Measurements from ENCODE around the gene CLTB. TPM values are rescaled to one million over a fixed set of nuclear protein-coding genes. Genes with fewer than 3 reads are reported as not detected.

Gene CLTB
- total and polyA plus RNA-seq, 2 of the 8 experiments (the other 6 are each of a cell fraction or from before 2014, with no cell fraction given), result 25.9 to 34.9 TPM

DNA sequence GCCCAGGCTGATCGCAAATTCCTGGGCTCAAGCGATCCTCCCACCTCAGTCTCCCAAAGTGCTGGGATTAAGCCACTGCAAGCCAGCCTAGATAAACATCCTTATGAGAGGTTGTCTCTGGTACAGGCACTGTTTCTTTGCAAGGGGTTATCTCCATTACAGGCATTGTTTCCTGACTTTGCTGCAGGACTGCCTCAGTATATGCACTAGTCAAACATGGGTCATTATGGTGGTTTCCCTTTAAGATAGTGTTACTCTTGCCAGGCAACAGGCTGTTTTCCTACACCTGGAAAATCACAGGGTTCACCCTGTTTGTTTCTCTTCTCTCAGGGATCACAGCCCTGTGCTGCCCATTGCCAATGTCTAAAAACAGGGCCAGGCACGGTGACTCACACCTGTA lies 7.8 kb upstream of the CLTB start:
- H3K27me3 ChIP-seq (replicated peaks in 1 of 4; ENCODE audit: control insufficient read depth in 3 of 4, extremely low read depth in 1 of 4, insufficient read depth in 3 of 4, low read length in 3 of 4), result no peaks in the 10 kb centered on the region
- no peaks in the 10 kb centered on the region for H3K79me2 ChIP-seq (ENCODE audit: control insufficient read depth in 1 of 2, insufficient read depth in 2 of 2, low read length in 2 of 2)
- H3K9me3 ChIP-seq (ENCODE audit: insufficient read depth in 2 of 2, low read depth in 1 of 2, low read length in 1 of 2), result peaks cover 17 to 20% of the 10 kb centered on the region in 2 experiments; a peak in 3 of 4 replicates
- no peak overlapping the region for H3K4me3 ChIP-seq (ENCODE audit: extremely low read depth in 1 of 4, insufficient read depth in 2 of 4, low read depth in 3 of 4, low read length in 4 of 4)
- TF ChIP-seq TCF12 (IDR thresholded peaks at IDR 0.05; ENCODE audit: low read depth, low read length) (no peak), CBX8 (IDR thresholded peaks at IDR 0.05; ENCODE audit: borderline replicate concordance, low read depth, low read length) (no peak), BCL11A (IDR thresholded peaks at IDR 0.05; ENCODE audit: low read depth in 2 of 2, low read length in 2 of 2) (no peak), MAFK (IDR thresholded peaks at IDR 0.05; ENCODE audit: low read depth, low read length) (no peak), HDAC6 (IDR thresholded peaks at IDR 0.05; ENCODE audit: low read depth, low read length) (no peak), TEAD4 (IDR thresholded peaks at IDR 0.05; ENCODE audit: low read depth, low read length) (no peak), JUND (IDR thresholded peaks at IDR 0.05; ENCODE audit: low read length) (no peak), CEBPB (IDR thresholded peaks at IDR 0.05; ENCODE audit: low read depth, low read length) (no peak)
- TF ChIP-seq, protein P1, sequence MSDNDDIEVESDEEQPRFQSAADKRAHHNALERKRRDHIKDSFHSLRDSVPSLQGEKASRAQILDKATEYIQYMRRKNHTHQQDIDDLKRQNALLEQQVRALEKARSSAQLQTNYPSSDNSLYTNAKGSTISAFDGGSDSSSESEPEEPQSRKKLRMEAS (IDR thresholded peaks at IDR 0.05), result no peak
- H3K79me1 ChIP-seq (ENCODE audit: low read depth, low read length), result no peaks in the 10 kb centered on the region
- H3K4ac ChIP-seq (replicated peaks; ENCODE audit: insufficient read length, low read depth, low read length), result no peak overlapping the region
- H3K14ac ChIP-seq (ENCODE audit: insufficient read length), result no peak overlapping the region
- WGBS, 2 experiments (ENCODE audit: extremely low coverage in 1 of 2, insufficient coverage in 1 of 2, insufficient read length in 1 of 2, insufficient replicate concordance in 2 of 2, low coverage in 1 of 2, low lambda C conversion rate in 2 of 2, missing lambda C conversion rate in 1 of 2), result 80% methylated on average over 3 of the region's 3 CpGs; no CpG with 5 or more reads in 1 of the 2 experiments
- ChIA-PET CTCF (ENCODE audit: partially characterized antibody) (no interaction called here), POLR2A (ENCODE audit: partially characterized antibody) (no interaction called here)
- no peak overlapping the region for H2BK20ac ChIP-seq (ENCODE audit: low read length)
- no peak overlapping the region for H2AFZ ChIP-seq (ENCODE audit: low read length)
- no peak overlapping the region for H3K9ac ChIP-seq (replicated peaks in 1 of 4; ENCODE audit: extremely low read depth in 1 of 4, low read depth in 3 of 4, low read length in 3 of 4)
- no peak overlapping the region for H2BK5ac ChIP-seq (ENCODE audit: low read depth, low read length)
- no peak overlapping the region for H4K5ac ChIP-seq (ENCODE audit: insufficient read length, low read depth, low read length)
- H2BK120ac ChIP-seq (replicated peaks; ENCODE audit: low read depth, low read length), result no peak overlapping the region
- H4K91ac ChIP-seq (replicated peaks; ENCODE audit: insufficient read length, low read length), result no peak overlapping the region
- no peak overlapping the region for H3K23ac ChIP-seq (ENCODE audit: insufficient read length)
- H4K8ac ChIP-seq (ENCODE audit: extremely low read depth, insufficient read depth, low read length), result no peak overlapping the region
- no peak overlapping the region for H2BK12ac ChIP-seq (ENCODE audit: low read depth, low read length)
- H3K27ac ChIP-seq (ENCODE audit: low read depth, low read length), result no peak overlapping the region
- H3K18ac ChIP-seq (ENCODE audit: extremely low read depth, low read length), result no peak overlapping the region
- no peak overlapping the region for H2AK5ac ChIP-seq (ENCODE audit: low read depth, low read length)
- no peaks in the 10 kb centered on the region for H4K20me1 ChIP-seq (replicated peaks in 1 of 2; ENCODE audit: control insufficient read depth in 1 of 2, insufficient read depth in 2 of 2, low read length in 2 of 2)
- H3K36me3 ChIP-seq (ENCODE audit: control insufficient read depth in 2 of 4, insufficient read depth in 4 of 4, low read length in 3 of 4), result no peaks in the 10 kb centered on the region
- H3K56ac ChIP-seq (replicated peaks; ENCODE audit: insufficient read length, low read depth, low read length), result no peak overlapping the region
- H3K4me1 ChIP-seq (replicated peaks in 1 of 4; ENCODE audit: control insufficient read depth in 3 of 4, insufficient read depth in 4 of 4, low read length in 3 of 4), result no peaks in the 10 kb centered on the region
- FAIRE-seq, result no peak
- no peaks in the 10 kb centered on the region for H3K23me2 ChIP-seq (ENCODE audit: low read depth, low read length)
- H2BK15ac ChIP-seq (ENCODE audit: low read length), result no peak overlapping the region
- no peak for DNase-seq (ENCODE audit: low read depth in 1 of 2, low spot score in 2 of 2)
- no peak overlapping the region for H3K4me2 ChIP-seq (ENCODE audit: insufficient read depth in 1 of 2, low read depth in 2 of 2, low read length in 2 of 2)

Data from H1 (cell line).